Neural crest cell (in vitro differentiated cells): Measurements from ENCODE around the gene HDAC9. TPM values are rescaled to one million over a fixed set of nuclear protein-coding genes. Genes with fewer than 3 reads are reported as not detected.

Experiments
- DNase-seq: peaks from one replicate; pipeline ENCODE4 v3.0.0; 2021; ENCODE audit warnings: low read depth, mixed read lengths, low spot score
- H3K27ac Mint-ChIP-seq: one replicate; pipeline ENCODE4 v1.8.0; 2021; ENCODE audit warnings: mild to moderate bottlenecking, mixed read lengths; ENCODE audit not compliant: unreplicated experiment
- H3K27me3 Mint-ChIP-seq: 2 replicates; pipeline ENCODE4 v1.8.0; 2021; ENCODE audit warnings: low read depth, mild to moderate bottlenecking, mixed read lengths
- H3K36me3 Mint-ChIP-seq: 2 replicates; pipeline ENCODE4 v1.8.0; 2021; ENCODE audit warnings: low read depth, mild to moderate bottlenecking, mixed read lengths
- H3K4me1 Mint-ChIP-seq: 2 replicates; pipeline ENCODE4 v1.8.0; 2021; ENCODE audit warnings: mixed read lengths
- H3K4me3 Mint-ChIP-seq: one replicate; pipeline ENCODE4 v1.8.0; 2021; ENCODE audit warnings: mild to moderate bottlenecking, mixed read lengths
- H3K9me3 Mint-ChIP-seq: 2 replicates; pipeline ENCODE4 v1.8.0; 2021; ENCODE audit warnings: mixed read lengths
- CTCF ChIP-seq: fragments of 200-600 bp; sonication (generic); conservative IDR thresholded peaks from 2 replicates; pipeline ENCODE4 v1.5.0; 2021; ENCODE audit warnings: antibody characterized with exemption, mild to moderate bottlenecking
- total RNA-seq: library from RNA; stranded (reverse); gene quantifications from 2 replicates; pipeline ENCODE4 v1.2.1, GENCODE V29; 2021

The HDAC9 gene
- total RNA-seq, 1 donor from 2014 or later = 32.3 TPM

- Mint-ChIP-seq H3K4me3 (no peak overlapping the region), H3K9me3 (no peaks in the 10 kb centered on the region), H3K27me3 (no peaks in the 10 kb centered on the region), H3K27ac (no peak overlapping the region), H3K4me1 (no peaks in the 10 kb centered on the region), H3K36me3 (no peaks in the 10 kb centered on the region)
- no peak for DNase-seq
- no peak for TF ChIP-seq CTCF
Observed at GRCh38 chr7:18572885-18573284, 77.3 kb downstream of the HDAC9 start.

GRCh38 chr7:18573410-18574234 lies 78.1 kb downstream of the HDAC9 start:
- no peak for DNase-seq
- Mint-ChIP-seq H3K4me3 (no peak overlapping the region), H3K27me3 (no peaks in the 10 kb centered on the region), H3K9me3 (no peaks in the 10 kb centered on the region), H3K36me3 (no peaks in the 10 kb centered on the region), H3K27ac (no peak overlapping the region), H3K4me1 (no peaks in the 10 kb centered on the region)
- TF ChIP-seq CTCF = no peak

GRCh38 chr7:18574235-18574540 lies 78.6 kb downstream of the HDAC9 start:
- Mint-ChIP-seq H3K9me3 (no peaks in the 10 kb centered on the region), H3K27me3 (no peaks in the 10 kb centered on the region), H3K4me3 (no peak overlapping the region), H3K36me3 (no peaks in the 10 kb centered on the region), H3K27ac (no peak overlapping the region), H3K4me1 (no peaks in the 10 kb centered on the region)
- TF ChIP-seq CTCF = no peak
- DNase-seq = no peak

- H3K27ac Mint-ChIP-seq = no peak overlapping the region
- DNase-seq = no peak
- no peaks in the 10 kb centered on the region for H3K9me3 Mint-ChIP-seq
- H3K4me1 Mint-ChIP-seq = no peaks in the 10 kb centered on the region
- no peaks in the 10 kb centered on the region for H3K36me3 Mint-ChIP-seq
- TF ChIP-seq CTCF = no peak
- no peaks in the 10 kb centered on the region for H3K27me3 Mint-ChIP-seq
- no peak overlapping the region for H3K4me3 Mint-ChIP-seq
Observed at GRCh38 chr7:18574676-18575075, 79.1 kb downstream of the HDAC9 start.

GRCh38 chr7:18575622-18576572 lies 80.3 kb downstream of the HDAC9 start:
- no peaks in the 10 kb centered on the region for H3K36me3 Mint-ChIP-seq
- no peak overlapping the region for H3K27ac Mint-ChIP-seq
- TF ChIP-seq CTCF = no peak
- no peaks in the 10 kb centered on the region for H3K27me3 Mint-ChIP-seq
- no peak overlapping the region for H3K4me3 Mint-ChIP-seq
- peaks cover 4% of the 10 kb centered on the region for H3K4me1 Mint-ChIP-seq
- no peak for DNase-seq
- H3K9me3 Mint-ChIP-seq = no peaks in the 10 kb centered on the region
